HEK293 (cell line): ENCODE measurements around the gene ARL5A.

Experiments
- CTCF ChIA-PET: fragments of 350-600 bp; formaldehyde crosslinking; extraction: SDS; loops from one replicate; lab custom pipeline; 2021; ENCODE audit warnings: antibody characterized with exemption; lab: Yijun Ruan, JAX
- POLR2A ChIA-PET: fragments of 300-600 bp; formaldehyde crosslinking; extraction: SDS; loops from one replicate; lab custom pipeline; 2020; ENCODE audit warnings: antibody characterized with exemption, inconsistent platforms; lab: Yijun Ruan, JAX
- H3K27ac ChIP-seq: fragments of 200-500 bp; sonication (Bioruptor generic); 2 replicates; pipeline ENCODE4 v1.5.1; 2014; ENCODE audit warnings: low read depth, low read length, control low read depth, inconsistent platforms; ENCODE audit errors: extremely low read depth
- H3K36me3 ChIP-seq, 2 experiments: fragments of 200-500 bp in 1 of 2; sonication (Bioruptor generic) in 1 of 2; 1 replicate in 1 of 2; 2 replicates in 1 of 2; pipeline ENCODE4 v1.5.1; 2014 to 2017; ENCODE audit warnings: inconsistent platforms in 2 of 2, low read length in 2 of 2; ENCODE audit not compliant: control insufficient read depth in 2 of 2, insufficient read depth in 1 of 2
- H3K4me1 ChIP-seq: fragments of 200-500 bp; sonication (Bioruptor generic); 2 replicates; pipeline ENCODE4 v1.5.1; 2014; ENCODE audit warnings: mild to moderate bottlenecking, low read length, inconsistent platforms; ENCODE audit not compliant: control insufficient read depth, insufficient read depth
- H3K4me3 ChIP-seq: 2 replicates; pipeline ENCODE4 v1.5.1; 2011; ENCODE audit warnings: low read depth, mild to moderate bottlenecking, control low read depth, low read length, moderate library complexity
- H3K9me3 ChIP-seq: fragments of 200-500 bp; sonication (Bioruptor generic); 2 replicates; pipeline ENCODE4 v1.5.1; 2014; ENCODE audit warnings: low read depth, low read length, inconsistent platforms; ENCODE audit not compliant: control insufficient read depth, insufficient read depth
- HOXC10 ChIP-seq: sonication (generic); formaldehyde crosslinking; IDR thresholded peaks from 2 replicates; pipeline ENCODE4 v1.8.1; 2023; ENCODE audit warnings: mild to moderate bottlenecking, missing genetic modification reagents
- SETDB1 ChIP-seq: IDR thresholded peaks from one replicate; pipeline ENCODE4 v1.6.1; 2017; ENCODE audit warnings: mild to moderate bottlenecking, low read length, moderate library complexity, mixed read lengths; ENCODE audit not compliant: insufficient read length
- TSHZ1 ChIP-seq: fragments of 450-650 bp; formaldehyde crosslinking; IDR thresholded peaks from 2 replicates; pipeline ENCODE4 v1.5.1; 2016; ENCODE audit warnings: missing biosample characterization, missing genetic modification characterization, borderline replicate concordance
- ZBTB21 ChIP-seq: fragments of 450-650 bp; formaldehyde crosslinking; IDR thresholded peaks from 2 replicates; pipeline ENCODE4 v1.5.1; 2017; ENCODE audit warnings: missing biosample characterization, missing genetic modification characterization
- ZFHX2 ChIP-seq: fragments of 450-650 bp; formaldehyde crosslinking; conservative IDR thresholded peaks from 2 replicates; pipeline ENCODE4 v1.5.1; 2016; ENCODE audit warnings: missing biosample characterization, missing genetic modification characterization
- ZFP37 ChIP-seq: fragments of 450-650 bp; formaldehyde crosslinking; IDR thresholded peaks from 2 replicates; pipeline ENCODE4 v1.5.1; 2016; ENCODE audit warnings: missing biosample characterization, missing genetic modification characterization
- ZNF138 ChIP-seq: fragments of 450-650 bp; formaldehyde crosslinking; IDR thresholded peaks from 2 replicates; pipeline ENCODE4 v1.5.1; 2016; ENCODE audit warnings: missing biosample characterization, missing genetic modification characterization, borderline replicate concordance
- ZNF140 ChIP-seq: fragments of 450-650 bp; formaldehyde crosslinking; IDR thresholded peaks from 2 replicates; pipeline ENCODE4 v1.5.1; 2016; ENCODE audit warnings: missing biosample characterization, missing genetic modification characterization
- ZNF169 ChIP-seq: fragments of 450-650 bp; formaldehyde crosslinking; IDR thresholded peaks from 2 replicates; pipeline ENCODE4 v1.5.1; 2016; ENCODE audit warnings: missing biosample characterization, missing genetic modification characterization
- ZNF23 ChIP-seq: fragments of 450-650 bp; formaldehyde crosslinking; IDR thresholded peaks from 2 replicates; pipeline ENCODE4 v1.5.1; 2016; ENCODE audit warnings: missing biosample characterization, missing genetic modification characterization, borderline replicate concordance
- ZNF529 ChIP-seq: fragments of 450-650 bp; formaldehyde crosslinking; IDR thresholded peaks from 2 replicates; pipeline ENCODE4 v1.5.1; 2017; ENCODE audit warnings: missing genetic modification characterization, missing biosample characterization; ENCODE audit not compliant: insufficient replicate concordance
- ZNF596 ChIP-seq: fragments of 450-650 bp; IDR thresholded peaks from 2 replicates; pipeline ENCODE4 v1.5.0; 2018; ENCODE audit warnings: missing biosample characterization, mild to moderate bottlenecking, missing genetic modification characterization, moderate library complexity
- ZNF677 ChIP-seq: fragments of 450-650 bp; IDR thresholded peaks from 2 replicates; pipeline ENCODE4 v1.5.0; 2018; ENCODE audit warnings: missing biosample characterization, mild to moderate bottlenecking, missing genetic modification characterization, moderate library complexity
- TF ChIP-seq, protein P1 (sequence below): fragments of 450-650 bp; formaldehyde crosslinking; IDR thresholded peaks from 2 replicates; pipeline ENCODE4 v1.5.1; 2016; ENCODE audit warnings: missing biosample characterization, missing genetic modification characterization
- TF ChIP-seq, protein P2 (sequence below): fragments of 450-650 bp; formaldehyde crosslinking; IDR thresholded peaks from 2 replicates; pipeline ENCODE4 v1.5.1; 2017; ENCODE audit warnings: missing biosample characterization, missing genetic modification characterization
- TF ChIP-seq, protein P3 (sequence below): fragments of 450-650 bp; formaldehyde crosslinking; IDR thresholded peaks from 2 replicates; pipeline ENCODE4 v1.5.1; 2017; ENCODE audit warnings: missing biosample characterization, missing genetic modification characterization
- TF ChIP-seq, protein P4 (sequence below): fragments of 450-650 bp; formaldehyde crosslinking; conservative IDR thresholded peaks from 2 replicates; pipeline ENCODE4 v1.5.1; 2016; ENCODE audit warnings: low read depth, missing biosample characterization, missing genetic modification characterization

Gene ARL5A

DNA sequence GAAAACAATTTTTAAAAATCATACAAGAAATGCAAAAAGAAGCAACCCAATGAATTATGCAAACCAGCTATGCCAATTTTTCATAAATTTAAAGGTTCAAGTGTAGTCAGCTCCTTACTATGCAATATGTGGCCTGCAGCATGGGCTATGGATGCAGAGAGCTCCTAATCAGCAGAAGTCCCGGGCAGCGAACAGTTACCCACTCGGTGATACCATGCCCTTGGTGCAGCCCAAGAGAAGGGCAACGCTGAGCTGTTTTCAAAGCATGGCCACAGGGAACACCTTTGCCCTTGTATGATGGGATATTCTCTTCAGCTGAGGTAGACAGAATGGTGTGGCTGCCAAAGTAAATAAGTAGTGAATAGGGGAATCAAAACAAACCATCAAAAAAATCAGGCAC is 17.3 kb upstream of the ARL5A start:
- Histone ChIP-seq H3K4me1 (peaks cover 9% of the 10 kb centered on the region; the same call in 1 of the 2 replicates), H3K27ac (no peak overlapping the region), H3K9me3 (no peaks in the 10 kb centered on the region)
- POLR2A ChIA-PET = interaction anchor here (1.4 kb wide), 1 partner anchor 17 kb away, joined by 5 read pairs; the partner anchor contains the start of gene ARL5A
- CTCF ChIA-PET = interaction anchor here (0.5 to 0.6 kb wide), 2 partner anchors 12 to 128 kb away, joined by 3 to 5 read pairs; no protein-coding TSS in a partner anchor
- TF ChIP-seq, protein P1, sequence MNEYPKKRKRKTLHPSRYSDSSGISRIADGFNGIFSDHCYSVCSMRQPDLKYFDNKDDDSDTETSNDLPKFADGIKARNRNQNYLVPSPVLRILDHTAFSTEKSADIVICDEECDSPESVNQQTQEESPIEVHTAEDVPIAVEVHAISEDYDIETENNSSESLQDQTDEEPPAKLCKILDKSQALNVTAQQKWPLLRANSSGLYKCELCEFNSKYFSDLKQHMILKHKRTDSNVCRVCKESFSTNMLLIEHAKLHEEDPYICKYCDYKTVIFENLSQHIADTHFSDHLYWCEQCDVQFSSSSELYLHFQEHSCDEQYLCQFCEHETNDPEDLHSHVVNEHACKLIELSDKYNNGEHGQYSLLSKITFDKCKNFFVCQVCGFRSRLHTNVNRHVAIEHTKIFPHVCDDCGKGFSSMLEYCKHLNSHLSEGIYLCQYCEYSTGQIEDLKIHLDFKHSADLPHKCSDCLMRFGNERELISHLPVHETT = no peak
- TF ChIP-seq, protein P2, sequence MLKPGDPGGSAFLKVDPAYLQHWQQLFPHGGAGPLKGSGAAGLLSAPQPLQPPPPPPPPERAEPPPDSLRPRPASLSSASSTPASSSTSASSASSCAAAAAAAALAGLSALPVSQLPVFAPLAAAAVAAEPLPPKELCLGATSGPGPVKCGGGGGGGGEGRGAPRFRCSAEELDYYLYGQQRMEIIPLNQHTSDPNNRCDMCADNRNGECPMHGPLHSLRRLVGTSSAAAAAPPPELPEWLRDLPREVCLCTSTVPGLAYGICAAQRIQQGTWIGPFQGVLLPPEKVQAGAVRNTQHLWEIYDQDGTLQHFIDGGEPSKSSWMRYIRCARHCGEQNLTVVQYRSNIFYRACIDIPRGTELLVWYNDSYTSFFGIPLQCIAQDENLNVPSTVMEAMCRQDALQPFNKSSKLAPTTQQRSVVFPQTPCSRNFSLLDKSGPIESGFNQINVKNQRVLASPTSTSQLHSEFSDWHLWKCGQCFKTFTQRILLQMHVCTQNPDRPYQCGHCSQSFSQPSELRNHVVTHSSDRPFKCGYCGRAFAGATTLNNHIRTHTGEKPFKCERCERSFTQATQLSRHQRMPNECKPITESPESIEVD (tag by site-specific recombination) = no peak
- TF ChIP-seq ZNF23 (tag by site-specific recombination) = no peak
- TF ChIP-seq SETDB1 = no peak
- TF ChIP-seq ZBTB21 = no peak
- TF ChIP-seq ZNF169 = no peak
- TF ChIP-seq, protein P3, sequence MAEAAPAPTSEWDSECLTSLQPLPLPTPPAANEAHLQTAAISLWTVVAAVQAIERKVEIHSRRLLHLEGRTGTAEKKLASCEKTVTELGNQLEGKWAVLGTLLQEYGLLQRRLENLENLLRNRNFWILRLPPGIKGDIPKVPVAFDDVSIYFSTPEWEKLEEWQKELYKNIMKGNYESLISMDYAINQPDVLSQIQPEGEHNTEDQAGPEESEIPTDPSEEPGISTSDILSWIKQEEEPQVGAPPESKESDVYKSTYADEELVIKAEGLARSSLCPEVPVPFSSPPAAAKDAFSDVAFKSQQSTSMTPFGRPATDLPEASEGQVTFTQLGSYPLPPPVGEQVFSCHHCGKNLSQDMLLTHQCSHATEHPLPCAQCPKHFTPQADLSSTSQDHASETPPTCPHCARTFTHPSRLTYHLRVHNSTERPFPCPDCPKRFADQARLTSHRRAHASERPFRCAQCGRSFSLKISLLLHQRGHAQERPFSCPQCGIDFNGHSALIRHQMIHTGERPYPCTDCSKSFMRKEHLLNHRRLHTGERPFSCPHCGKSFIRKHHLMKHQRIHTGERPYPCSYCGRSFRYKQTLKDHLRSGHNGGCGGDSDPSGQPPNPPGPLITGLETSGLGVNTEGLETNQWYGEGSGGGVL (tag by site-specific recombination) = no peak
- no peak for TF ChIP-seq ZFP37 (tag by site-specific recombination)
- no peak for TF ChIP-seq ZNF140 (tag by site-specific recombination)
- TF ChIP-seq ZNF677 = no peak
- TF ChIP-seq ZNF138 (tag by site-specific recombination) = no peak
- TF ChIP-seq TSHZ1 (tag by site-specific recombination) = no peak
- TF ChIP-seq HOXC10 = no peak
- TF ChIP-seq ZNF529 = no peak
- TF ChIP-seq ZFHX2 (tag by site-specific recombination) = no peak
- no peak for TF ChIP-seq ZNF596 (tag by site-specific recombination)
- TF ChIP-seq, protein P4, sequence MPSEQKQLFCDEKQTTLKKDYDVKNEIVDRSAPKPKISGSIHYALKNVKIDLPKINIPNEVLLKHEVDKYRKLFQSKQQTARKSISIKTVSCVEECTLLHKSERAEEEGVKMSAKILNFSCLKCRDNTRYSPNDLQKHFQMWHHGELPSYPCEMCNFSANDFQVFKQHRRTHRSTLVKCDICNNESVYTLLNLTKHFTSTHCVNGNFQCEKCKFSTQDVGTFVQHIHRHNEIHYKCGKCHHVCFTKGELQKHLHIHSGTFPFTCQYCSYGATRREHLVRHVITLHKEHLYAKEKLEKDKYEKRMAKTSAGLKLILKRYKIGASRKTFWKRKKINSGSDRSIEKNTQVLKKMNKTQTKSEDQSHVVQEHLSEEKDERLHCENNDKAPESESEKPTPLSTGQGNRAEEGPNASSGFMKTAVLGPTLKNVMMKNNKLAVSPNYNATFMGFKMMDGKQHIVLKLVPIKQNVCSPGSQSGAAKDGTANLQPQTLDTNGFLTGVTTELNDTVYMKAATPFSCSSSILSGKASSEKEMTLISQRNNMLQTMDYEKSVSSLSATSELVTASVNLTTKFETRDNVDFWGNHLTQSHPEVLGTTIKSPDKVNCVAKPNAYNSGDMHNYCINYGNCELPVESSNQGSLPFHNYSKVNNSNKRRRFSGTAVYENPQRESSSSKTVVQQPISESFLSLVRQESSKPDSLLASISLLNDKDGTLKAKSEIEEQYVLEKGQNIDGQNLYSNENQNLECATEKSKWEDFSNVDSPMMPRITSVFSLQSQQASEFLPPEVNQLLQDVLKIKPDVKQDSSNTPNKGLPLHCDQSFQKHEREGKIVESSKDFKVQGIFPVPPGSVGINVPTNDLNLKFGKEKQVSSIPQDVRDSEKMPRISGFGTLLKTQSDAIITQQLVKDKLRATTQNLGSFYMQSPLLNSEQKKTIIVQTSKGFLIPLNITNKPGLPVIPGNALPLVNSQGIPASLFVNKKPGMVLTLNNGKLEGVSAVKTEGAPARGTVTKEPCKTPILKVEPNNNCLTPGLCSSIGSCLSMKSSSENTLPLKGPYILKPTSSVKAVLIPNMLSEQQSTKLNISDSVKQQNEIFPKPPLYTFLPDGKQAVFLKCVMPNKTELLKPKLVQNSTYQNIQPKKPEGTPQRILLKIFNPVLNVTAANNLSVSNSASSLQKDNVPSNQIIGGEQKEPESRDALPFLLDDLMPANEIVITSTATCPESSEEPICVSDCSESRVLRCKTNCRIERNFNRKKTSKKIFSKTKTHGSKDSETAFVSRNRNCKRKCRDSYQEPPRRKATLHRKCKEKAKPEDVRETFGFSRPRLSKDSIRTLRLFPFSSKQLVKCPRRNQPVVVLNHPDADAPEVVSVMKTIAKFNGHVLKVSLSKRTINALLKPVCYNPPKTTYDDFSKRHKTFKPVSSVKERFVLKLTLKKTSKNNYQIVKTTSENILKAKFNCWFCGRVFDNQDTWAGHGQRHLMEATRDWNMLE (tag by site-specific recombination) = no peak
- TF ChIP-seq, all 188 proteins: peak for 0
- no peak overlapping the region for H3K4me3 ChIP-seq
- H3K36me3 ChIP-seq = peaks cover 0 to 13% of the 10 kb centered on the region in 2 experiments; a peak in 1 of 3 replicates
